A673 (cell line): ENCODE data around the gene SLC39A10.

ENCODE experiments used
- EZH2 ChIP-seq: fragments of 200-600 bp; sonication (generic); IDR thresholded peaks from 2 replicates; pipeline ENCODE4 v1.6.1; 2017; ENCODE audit warnings: borderline replicate concordance, low read depth, mild to moderate bottlenecking, mixed read lengths, antibody characterized with exemption, low read length; ENCODE audit not compliant: poor library complexity, severe bottlenecking
- TF ChIP-seq, protein P1 (sequence below): fragments of 300-800, 200-600 bp; sonication (generic); conservative IDR thresholded peaks from 2 replicates; pipeline ENCODE4 v1.5.1; 2017; ENCODE audit warnings: low read depth, mild to moderate bottlenecking, antibody characterized with exemption, low read length, moderate library complexity, mixed read lengths

- TF ChIP-seq, protein P1, sequence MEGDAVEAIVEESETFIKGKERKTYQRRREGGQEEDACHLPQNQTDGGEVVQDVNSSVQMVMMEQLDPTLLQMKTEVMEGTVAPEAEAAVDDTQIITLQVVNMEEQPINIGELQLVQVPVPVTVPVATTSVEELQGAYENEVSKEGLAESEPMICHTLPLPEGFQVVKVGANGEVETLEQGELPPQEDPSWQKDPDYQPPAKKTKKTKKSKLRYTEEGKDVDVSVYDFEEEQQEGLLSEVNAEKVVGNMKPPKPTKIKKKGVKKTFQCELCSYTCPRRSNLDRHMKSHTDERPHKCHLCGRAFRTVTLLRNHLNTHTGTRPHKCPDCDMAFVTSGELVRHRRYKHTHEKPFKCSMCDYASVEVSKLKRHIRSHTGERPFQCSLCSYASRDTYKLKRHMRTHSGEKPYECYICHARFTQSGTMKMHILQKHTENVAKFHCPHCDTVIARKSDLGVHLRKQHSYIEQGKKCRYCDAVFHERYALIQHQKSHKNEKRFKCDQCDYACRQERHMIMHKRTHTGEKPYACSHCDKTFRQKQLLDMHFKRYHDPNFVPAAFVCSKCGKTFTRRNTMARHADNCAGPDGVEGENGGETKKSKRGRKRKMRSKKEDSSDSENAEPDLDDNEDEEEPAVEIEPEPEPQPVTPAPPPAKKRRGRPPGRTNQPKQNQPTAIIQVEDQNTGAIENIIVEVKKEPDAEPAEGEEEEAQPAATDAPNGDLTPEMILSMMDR = no peak
- no peak for TF ChIP-seq EZH2
These were observed 14.4 kb upstream of the SLC39A10 start for GRCh38 chr2:195642679-195643068.
